Uterus (tissue), 4 donors: ENCODE data around the gene TGFA. TPM values are rescaled to one million over a fixed set of nuclear protein-coding genes. Genes with fewer than 3 reads are reported as not detected.

Source experiments
- DNase-seq, 2 donors: peaks; one replicate each; pipeline ENCODE4 v3.0.0-alpha.2; 2019 to 2020
- H3K27ac ChIP-seq, 2 donors: fragments of 200-600 bp; sonication (generic); 1 replicate in 1 of 2; 2 replicates in 1 of 2; pipeline ENCODE4 v1.5.1; 2016 to 2018
- H3K27me3 ChIP-seq, 2 donors: fragments of 200-600 bp; sonication (generic); one replicate each; pipeline ENCODE4 v1.5.1; 2018 to 2019; ENCODE audit warnings: control low read depth in 1 of 2
- H3K36me3 ChIP-seq, 2 donors: fragments of 200-600 bp; sonication (generic); one replicate each; pipeline ENCODE4 v1.5.1; 2019; ENCODE audit warnings: control low read depth in 1 of 2
- H3K4me1 ChIP-seq, 2 donors: fragments of 200-600 bp; sonication (generic); one replicate each; pipeline ENCODE4 v1.5.1; 2018 to 2019; ENCODE audit warnings: control low read depth in 1 of 2
- H3K4me3 ChIP-seq, 2 donors: fragments of 200-600 bp; sonication (generic); 1 replicate in 1 of 2; 2 replicates in 1 of 2; pipeline ENCODE4 v1.5.1; 2018 to 2019; ENCODE audit warnings: mild to moderate bottlenecking in 1 of 2
- H3K9me3 ChIP-seq, 2 donors: fragments of 200-600 bp; sonication (generic); one replicate each; pipeline ENCODE4 v1.5.1; 2019; ENCODE audit warnings: control low read depth in 1 of 2
- CTCF ChIP-seq, 4 experiments: fragments of 200-600 bp in 2 of 4; fragments of 450-650 bp in 2 of 4; sonication (generic) in 2 of 4; IDR thresholded peaks; one replicate each; pipeline ENCODE4 v1.5.1; 2016 to 2019; ENCODE audit warnings: antibody characterized with exemption in 4 of 4, mild to moderate bottlenecking in 2 of 4, moderate library complexity in 1 of 4
- POLR2A ChIP-seq, 2 donors: fragments of 450-650 bp; IDR thresholded peaks; one replicate each; pipeline ENCODE4 v1.6.1; 2016; ENCODE audit warnings: antibody characterized with exemption in 2 of 2, mild to moderate bottlenecking in 1 of 2, moderate library complexity in 1 of 2
- intact Hi-C: fragments of 100-400 bp; cut with DNase I; formaldehyde crosslinking; loops from one replicate; pipeline ENCODE4 v1.15.1; 2023; ENCODE audit warnings: low total_unique reads
- total RNA-seq, 4 donors: library from RNA; depleted of rRNA in 3 of 4; stranded (reverse); fragments of >200 nt in 3 of 4; gene quantifications; one replicate each; pipeline versions ENCODE4 v1.1.0 to v1.2.4, GENCODE V29; 2014 to 2023
- donor health status: DM: yes; HTN: yes; CAD: no.

TGFA gene
- total RNA-seq, 4 donors from 2014 or later: 1.5 to 3.7 (median 1.6) TPM; not detected in 1

- Histone ChIP-seq H3K36me3 (no peaks in the 10 kb centered on the region), H3K4me1 (no peaks in the 10 kb centered on the region), H3K27ac (no peak overlapping the region), H3K9me3 (no peaks in the 10 kb centered on the region), H3K4me3 (no peak overlapping the region), H3K27me3 (no peaks in the 10 kb centered on the region)
- no peak for DNase-seq
- intact Hi-C loops: no loop called here
- TF ChIP-seq CTCF (IDR thresholded peaks at IDR 0.05): no peak
- no peak for TF ChIP-seq POLR2A (IDR thresholded peaks at IDR 0.05)
Measured at GRCh38 chr2:70479816-70480215, 73.8 kb downstream of the TGFA start.

DNA sequence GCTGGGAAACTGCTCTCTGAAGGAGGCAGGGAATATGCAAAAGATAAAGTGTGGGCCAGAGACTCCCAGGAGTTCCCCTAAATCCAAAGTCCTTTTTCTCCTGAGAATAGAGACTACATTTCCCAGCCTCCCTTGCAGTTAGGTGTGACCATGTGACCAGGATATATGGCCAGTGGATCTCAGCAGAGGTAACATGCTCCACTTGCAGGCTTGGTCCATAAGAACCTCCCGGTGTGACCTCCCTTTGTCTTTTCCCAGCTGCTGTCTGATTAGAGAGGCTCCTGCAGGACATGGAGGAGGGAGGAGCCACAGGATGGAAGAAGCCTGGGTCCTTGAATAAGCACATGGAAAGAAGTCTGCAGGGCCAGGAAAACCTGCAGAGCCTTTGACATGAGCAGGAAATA, 76.2 kb downstream of the TGFA start:
- no peak for DNase-seq
- Histone ChIP-seq H3K27ac (no peak overlapping the region), H3K9me3 (no peaks in the 10 kb centered on the region), H3K4me3 (no peak overlapping the region), H3K36me3 (no peaks in the 10 kb centered on the region), H3K4me1 (no peaks in the 10 kb centered on the region), H3K27me3 (no peaks in the 10 kb centered on the region)
- no peak for TF ChIP-seq CTCF (IDR thresholded peaks at IDR 0.05)
- TF ChIP-seq POLR2A (IDR thresholded peaks at IDR 0.05): no peak
- intact Hi-C loops: no loop called here

DNA sequence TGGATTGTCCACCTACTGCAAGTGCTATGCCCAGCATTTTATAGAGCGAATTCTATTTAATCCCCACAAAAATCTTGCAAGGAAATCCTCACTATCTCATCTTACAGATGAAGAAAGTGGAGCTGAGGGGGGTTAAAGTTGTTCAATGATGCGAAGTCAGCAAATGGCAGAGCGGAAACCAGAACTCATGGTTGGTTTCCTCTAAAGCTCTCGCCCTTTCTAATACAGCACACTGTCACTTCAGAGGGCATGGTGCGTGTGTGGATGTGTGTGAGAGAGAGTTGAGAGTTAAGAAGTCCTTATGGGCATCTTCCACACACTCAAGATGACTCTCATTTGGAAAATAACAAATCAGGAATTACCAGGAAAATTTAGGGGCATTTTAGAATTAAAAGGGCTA, 78.4 kb downstream of the TGFA start:
- TF ChIP-seq CTCF (IDR thresholded peaks at IDR 0.05): no peak
- TF ChIP-seq POLR2A (IDR thresholded peaks at IDR 0.05): no peak
- intact Hi-C loops: no loop called here
- Histone ChIP-seq H3K4me3 (no peak overlapping the region), H3K27ac (no peak overlapping the region), H3K9me3 (no peaks in the 10 kb centered on the region), H3K4me1 (no peaks in the 10 kb centered on the region), H3K36me3 (no peaks in the 10 kb centered on the region), H3K27me3 (no peaks in the 10 kb centered on the region)
- DNase-seq: no peak

DNA sequence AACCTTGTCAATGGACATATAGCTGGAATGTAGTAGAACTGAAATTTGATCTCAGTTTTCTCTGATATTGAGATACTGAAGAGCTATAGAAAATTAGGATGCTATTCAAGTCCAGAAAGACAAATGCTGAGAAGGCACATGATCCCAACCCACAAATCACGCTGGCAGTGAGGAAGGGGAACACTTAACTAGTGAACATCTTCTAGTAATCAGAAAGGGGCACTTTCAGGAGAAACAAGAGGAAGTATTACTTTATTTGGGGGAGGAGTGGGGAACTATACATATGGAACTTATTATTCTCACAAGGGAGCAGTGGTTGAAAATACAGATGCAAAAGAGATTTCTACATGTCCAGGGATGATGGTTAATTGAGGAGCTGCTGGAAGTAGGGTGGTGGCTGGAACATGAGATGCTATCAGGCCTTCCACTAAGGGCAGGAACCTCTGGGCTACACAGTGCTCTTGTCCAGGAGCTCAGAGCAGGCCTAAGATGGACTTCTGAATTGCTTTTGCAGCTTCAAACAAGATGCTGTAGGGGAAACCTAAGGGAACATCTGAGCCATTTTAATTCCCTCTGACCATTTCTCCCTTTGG, 79.3 kb downstream of the TGFA start:
- Histone ChIP-seq H3K4me1 (no peaks in the 10 kb centered on the region), H3K9me3 (no peaks in the 10 kb centered on the region), H3K27ac (no peak overlapping the region), H3K36me3 (no peaks in the 10 kb centered on the region), H3K27me3 (no peaks in the 10 kb centered on the region), H3K4me3 (no peak overlapping the region)
- no peak for DNase-seq
- TF ChIP-seq CTCF (IDR thresholded peaks at IDR 0.05): no peak
- intact Hi-C loops: no loop called here

- intact Hi-C loops: no loop called here
- TF ChIP-seq POLR2A (IDR thresholded peaks at IDR 0.05) (no peak), CTCF (IDR thresholded peaks at IDR 0.05) (no peak)
- H3K36me3 ChIP-seq: no peaks in the 10 kb centered on the region
Measured at GRCh38 chr2:70473101-70473722, 80.4 kb downstream of the TGFA start.

More at GRCh38 chr2:70473101-70473722, 80.4 kb downstream of the TGFA start:
- no peak for DNase-seq
- Histone ChIP-seq H3K27me3 (no peaks in the 10 kb centered on the region), H3K27ac (no peak overlapping the region), H3K9me3 (no peaks in the 10 kb centered on the region), H3K4me3 (no peak overlapping the region), H3K4me1 (no peaks in the 10 kb centered on the region)
